SK-N-MC (cell line): ENCODE data around the gene PANK1.

ENCODE experiments used
- DNase-seq: peaks from one replicate; pipeline ENCODE4 v3.0.0-alpha.2; 2011; ENCODE audit warnings: low read depth, low spot score
- H3K27ac ChIP-seq: fragments of 200-600 bp; sonication (generic); 2 replicates; pipeline ENCODE4 v1.5.1; 2016; ENCODE audit warnings: mixed run types
- H3K36me3 ChIP-seq: fragments of 200-600 bp; sonication (generic); 2 replicates; pipeline ENCODE4 v1.6.1; 2017; ENCODE audit warnings: antibody characterized with exemption, low read length, mixed read lengths; ENCODE audit not compliant: insufficient read depth
- H3K4me3 ChIP-seq: fragments of 200-600 bp; sonication (generic); 2 replicates; pipeline ENCODE4 v1.5.1; 2016
- H3K9ac ChIP-seq: fragments of 200-600 bp; sonication (generic); 2 replicates; pipeline ENCODE4 v1.8.0; 2017; ENCODE audit warnings: mixed run types, mixed read lengths; ENCODE audit not compliant: insufficient read length
- H3K9me3 ChIP-seq: fragments of 200-600 bp; sonication (generic); 2 replicates; pipeline ENCODE4 v1.6.1; 2017; ENCODE audit warnings: low read depth, mild to moderate bottlenecking, antibody characterized with exemption, low read length, moderate library complexity, mixed read lengths
- EZH2 ChIP-seq: fragments of 200-600 bp; sonication (generic); IDR thresholded peaks from one replicate; pipeline ENCODE4 v1.6.1; 2017; ENCODE audit warnings: antibody characterized with exemption
- FOXP2 ChIP-seq: optimal IDR thresholded peaks from 2 replicates; pipeline ENCODE3; 2011; ENCODE audit warnings: mild to moderate bottlenecking, moderate library complexity; ENCODE audit not compliant: insufficient read depth; ENCODE audit errors: extremely low read length, control extremely low read depth
- POLR2AphosphoS5 ChIP-seq: IDR thresholded peaks from 2 replicates; pipeline ENCODE4 v1.6.1; 2012; ENCODE audit warnings: mild to moderate bottlenecking, low read depth, low read length, borderline replicate concordance

PANK1 gene

GRCh38 chr10:89677341-89677740, 32.3 kb upstream of the PANK1 start:
- TF ChIP-seq EZH2 (no peak), POLR2AphosphoS5 (no peak)
- no peak overlapping the region for H3K9ac ChIP-seq
- no peak for DNase-seq
- H3K4me3 ChIP-seq, result no peak overlapping the region
- H3K36me3 ChIP-seq, result no peaks in the 10 kb centered on the region
- no peaks in the 10 kb centered on the region for H3K9me3 ChIP-seq
- H3K27ac ChIP-seq, result no peak overlapping the region

DNA sequence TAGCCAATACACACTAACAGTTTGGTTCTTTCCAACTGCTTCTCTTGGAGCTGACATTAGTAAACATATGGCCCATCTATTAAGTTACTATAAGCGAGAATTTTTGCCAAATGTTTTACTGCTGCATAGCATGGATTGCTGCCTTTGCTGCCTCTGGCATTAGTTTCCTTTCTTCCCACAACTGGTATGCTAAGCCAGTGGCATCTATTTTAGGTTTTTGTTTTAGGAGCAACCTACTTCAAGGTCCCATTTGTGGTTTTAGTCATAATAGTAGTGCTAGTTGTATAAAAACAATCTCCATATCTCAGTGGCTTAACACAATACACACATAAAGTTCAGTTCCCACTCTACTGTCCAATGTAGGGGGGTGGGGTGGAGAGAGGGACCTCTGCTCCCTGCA, 25.9 kb upstream of the PANK1 start:
- no peak overlapping the region for H3K9ac ChIP-seq
- no peak for DNase-seq
- H3K4me3 ChIP-seq, result no peak overlapping the region
- no peaks in the 10 kb centered on the region for H3K36me3 ChIP-seq
- TF ChIP-seq POLR2AphosphoS5 (no peak), EZH2 (no peak), FOXP2 (no peak)
- H3K27ac ChIP-seq, result no peak overlapping the region
- no peaks in the 10 kb centered on the region for H3K9me3 ChIP-seq

GRCh38 chr10:89669985-89670384, 24.9 kb upstream of the PANK1 start:
- no peak for DNase-seq
- Histone ChIP-seq H3K36me3 (no peaks in the 10 kb centered on the region), H3K27ac (no peak overlapping the region), H3K9me3 (no peaks in the 10 kb centered on the region), H3K4me3 (no peak overlapping the region), H3K9ac (no peak overlapping the region)
- no peak for TF ChIP-seq POLR2AphosphoS5
- TF ChIP-seq EZH2, result no peak
- no peak for TF ChIP-seq FOXP2

DNA sequence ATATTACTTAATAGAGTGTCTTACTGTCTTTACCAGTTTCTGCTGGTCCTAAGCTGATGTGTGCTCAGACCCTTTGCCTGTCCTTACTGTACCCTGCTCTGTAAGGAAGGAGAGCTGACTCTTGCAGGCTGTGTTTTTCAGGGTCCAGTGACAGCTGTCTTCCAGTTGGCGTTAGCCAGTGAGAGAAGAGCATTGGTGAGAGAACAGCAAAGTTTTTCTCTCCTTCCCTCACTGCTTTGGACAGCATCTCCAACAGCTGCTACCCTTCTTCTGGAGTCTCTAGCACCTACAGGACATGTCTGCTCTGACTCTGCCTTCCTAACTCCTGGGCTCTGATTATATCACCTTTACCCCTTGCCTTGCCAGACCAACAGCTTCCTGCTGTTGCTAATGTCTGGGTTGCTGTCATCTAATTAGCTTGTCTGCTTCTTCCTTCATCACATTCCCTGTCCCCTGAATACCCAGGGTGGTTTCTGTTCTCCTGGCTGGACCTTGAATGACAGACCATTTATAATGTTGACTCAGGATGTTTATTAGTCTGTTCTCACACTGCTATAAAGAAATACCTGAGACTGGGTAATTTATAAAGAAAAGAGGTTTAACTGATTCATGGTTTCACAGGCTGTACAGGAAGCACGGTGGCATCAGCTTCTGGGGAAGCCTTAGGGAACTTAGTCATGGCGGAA, 23.5 kb upstream of the PANK1 start:
- DNase-seq, result no peak
- TF ChIP-seq POLR2AphosphoS5, result no peak
- TF ChIP-seq FOXP2, result no peak
- no peak for TF ChIP-seq EZH2
- Histone ChIP-seq H3K36me3 (no peaks in the 10 kb centered on the region), H3K9me3 (no peaks in the 10 kb centered on the region), H3K9ac (no peak overlapping the region), H3K4me3 (no peak overlapping the region), H3K27ac (no peak overlapping the region)

- no peaks in the 10 kb centered on the region for H3K36me3 ChIP-seq
- no peak overlapping the region for H3K9ac ChIP-seq
- TF ChIP-seq POLR2AphosphoS5 (no peak), FOXP2 (no peak), EZH2 (no peak)
- no peak overlapping the region for H3K4me3 ChIP-seq
- no peaks in the 10 kb centered on the region for H3K9me3 ChIP-seq
- no peak overlapping the region for H3K27ac ChIP-seq
- no peak for DNase-seq
Observed at GRCh38 chr10:89666138-89666537, 21.1 kb upstream of the PANK1 start.

- H3K36me3 ChIP-seq, result no peaks in the 10 kb centered on the region
- no peak overlapping the region for H3K9ac ChIP-seq
- no peak for TF ChIP-seq FOXP2
- no peaks in the 10 kb centered on the region for H3K9me3 ChIP-seq
- H3K27ac ChIP-seq, result no peak overlapping the region
- H3K4me3 ChIP-seq, result no peak overlapping the region
- DNase-seq, result no peak
Observed at GRCh38 chr10:89665302-89665701, 20.3 kb upstream of the PANK1 start.

DNA sequence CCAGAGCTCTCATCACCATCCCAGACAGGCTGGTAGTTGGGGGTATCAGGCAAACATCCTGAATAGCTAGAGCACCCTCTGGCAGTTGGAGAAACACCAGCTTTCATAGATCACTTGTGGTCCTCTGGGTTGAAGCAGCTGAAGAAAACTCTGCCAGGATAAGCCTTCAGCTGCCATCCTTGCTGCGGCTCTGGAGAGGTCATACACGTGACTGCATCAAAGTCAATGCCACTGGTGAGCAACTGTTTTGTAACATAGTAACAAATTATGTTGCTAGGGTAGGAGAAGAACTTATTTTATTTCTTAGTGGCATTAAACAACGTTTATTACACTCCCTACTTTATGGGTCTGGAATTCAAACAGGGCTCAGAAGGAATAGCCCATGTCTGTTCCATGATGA, 19.2 kb upstream of the PANK1 start:
- no peak for TF ChIP-seq FOXP2
- no peak for TF ChIP-seq POLR2AphosphoS5
- TF ChIP-seq EZH2, result no peak
- Histone ChIP-seq H3K27ac (no peak overlapping the region), H3K9me3 (no peaks in the 10 kb centered on the region), H3K9ac (no peak overlapping the region), H3K4me3 (no peak overlapping the region), H3K36me3 (no peaks in the 10 kb centered on the region)
- no peak for DNase-seq

DNA sequence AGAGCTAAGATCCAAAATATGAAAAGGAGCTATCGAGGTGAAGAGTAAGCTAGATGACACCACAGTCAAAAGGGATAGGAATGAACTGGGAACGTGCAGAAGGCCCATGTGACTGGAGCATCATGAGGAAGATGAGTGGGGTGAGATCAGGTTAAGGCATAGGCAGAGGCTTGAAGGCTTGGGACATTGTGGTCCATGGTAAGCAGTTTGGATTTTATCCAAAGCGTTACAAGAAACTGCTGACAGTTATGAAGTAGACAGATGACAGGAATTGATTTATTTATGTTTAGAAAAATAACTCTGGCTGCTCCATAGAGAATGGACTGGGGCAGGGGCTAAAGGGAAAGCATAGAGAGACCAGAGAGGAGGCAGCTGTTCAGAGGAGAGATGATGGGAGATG, 18.1 kb upstream of the PANK1 start:
- Histone ChIP-seq H3K9ac (no peak overlapping the region), H3K36me3 (no peaks in the 10 kb centered on the region), H3K4me3 (no peak overlapping the region), H3K27ac (no peak overlapping the region), H3K9me3 (no peaks in the 10 kb centered on the region)
- DNase-seq, result no peak
- TF ChIP-seq FOXP2, result no peak
- TF ChIP-seq EZH2, result no peak
- no peak for TF ChIP-seq POLR2AphosphoS5

DNA sequence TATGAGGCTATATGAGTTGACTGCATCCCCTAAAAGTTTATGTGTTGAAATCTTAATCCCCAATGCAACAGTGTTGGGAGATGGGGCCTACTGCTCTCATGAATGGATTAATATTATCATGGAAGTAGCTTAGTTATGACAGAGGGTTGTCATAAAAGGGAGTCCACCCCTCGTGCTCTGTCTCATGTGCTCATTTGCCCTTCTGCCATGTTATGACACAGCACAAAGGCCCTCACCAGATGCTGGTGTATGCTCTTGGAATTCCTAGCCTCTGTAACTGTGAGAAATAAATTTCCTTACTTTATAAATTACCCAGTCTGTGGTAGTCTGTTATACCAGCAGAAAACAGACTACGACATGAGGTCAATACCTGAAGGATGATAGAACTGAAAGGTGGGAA, 17.6 kb upstream of the PANK1 start:
- Histone ChIP-seq H3K9ac (no peak overlapping the region), H3K36me3 (no peaks in the 10 kb centered on the region), H3K4me3 (no peak overlapping the region), H3K9me3 (no peaks in the 10 kb centered on the region), H3K27ac (no peak overlapping the region)
- no peak for TF ChIP-seq POLR2AphosphoS5
- no peak for TF ChIP-seq FOXP2
- no peak for TF ChIP-seq EZH2
- DNase-seq, result no peak
